ENCODE results near the gene IPO4.

IPO4 gene

GRCh38 chr14:24156840-24157239 lies 31.8 kb downstream of the IPO4 start:
- no peak for TF ChIP-seq EP300 (IDR thresholded peaks at IDR 0.05; ENCODE audit: borderline replicate concordance)
- no peak for TF ChIP-seq MAX (IDR thresholded peaks at IDR 0.05)
- no peak for TF ChIP-seq TEAD4 (IDR thresholded peaks at IDR 0.05)
- TF ChIP-seq CREB1 (IDR thresholded peaks at IDR 0.05; ENCODE audit: low read depth): no peak

- TF ChIP-seq FOXM1 (IDR thresholded peaks at IDR 0.05; ENCODE audit: borderline replicate concordance, low read depth) (no peak), NFIC (IDR thresholded peaks at IDR 0.05) (no peak), TEAD4 (IDR thresholded peaks at IDR 0.05) (no peak), EP300 (IDR thresholded peaks at IDR 0.05; ENCODE audit: borderline replicate concordance) (no peak), USF1 (IDR thresholded peaks at IDR 0.05) (no peak), CEBPB (IDR thresholded peaks at IDR 0.05) (no peak), EGR1 (IDR thresholded peaks at IDR 0.05) (no peak), TCF12 (IDR thresholded peaks at IDR 0.05; ENCODE audit: low read depth) (no peak), MAX (IDR thresholded peaks at IDR 0.05) (no peak)
These were observed 33.5 kb downstream of the IPO4 start for GRCh38 chr14:24155100-24155499.

GRCh38 chr14:24151404-24152080 lies 37.1 kb downstream of the IPO4 start:
- TF ChIP-seq YY1 (IDR thresholded peaks at IDR 0.05; ENCODE audit: low read depth) (no peak), REST (IDR thresholded peaks at IDR 0.05; ENCODE audit: low read depth) (no peak), MAX (IDR thresholded peaks at IDR 0.05) (no peak), TCF12 (IDR thresholded peaks at IDR 0.05; ENCODE audit: low read depth) (no peak), CEBPB (IDR thresholded peaks at IDR 0.05) (no peak), ZBTB7A (IDR thresholded peaks at IDR 0.05; ENCODE audit: low read depth) (no peak), TAF1 (IDR thresholded peaks at IDR 0.05; ENCODE audit: low read depth) (no peak), NFIC (IDR thresholded peaks at IDR 0.05) (no peak), RAD21 (IDR thresholded peaks at IDR 0.05; ENCODE audit: low read depth) (no peak), USF1 (IDR thresholded peaks at IDR 0.05) (no peak), CREB1 (IDR thresholded peaks at IDR 0.05; ENCODE audit: low read depth) (no peak), EGR1 (IDR thresholded peaks at IDR 0.05) (no peak), EP300 (IDR thresholded peaks at IDR 0.05; ENCODE audit: borderline replicate concordance) (no peak), TEAD4 (IDR thresholded peaks at IDR 0.05) (no peak), FOXM1 (IDR thresholded peaks at IDR 0.05; ENCODE audit: borderline replicate concordance, low read depth) (no peak)

- no peak for TF ChIP-seq NFIC (IDR thresholded peaks at IDR 0.05)
- TF ChIP-seq EGR1 (IDR thresholded peaks at IDR 0.05): no peak
- TF ChIP-seq TCF12 (IDR thresholded peaks at IDR 0.05; ENCODE audit: low read depth): no peak
- no peak for TF ChIP-seq CEBPB (IDR thresholded peaks at IDR 0.05)
- no peak for TF ChIP-seq TAF1 (IDR thresholded peaks at IDR 0.05; ENCODE audit: low read depth)
- TF ChIP-seq FOXM1 (IDR thresholded peaks at IDR 0.05; ENCODE audit: borderline replicate concordance, low read depth): no peak
- TF ChIP-seq CREB1 (IDR thresholded peaks at IDR 0.05; ENCODE audit: low read depth): no peak
These were observed 37.6 kb downstream of the IPO4 start for GRCh38 chr14:24150993-24151392.

- no peak for TF ChIP-seq EP300 (IDR thresholded peaks at IDR 0.05; ENCODE audit: borderline replicate concordance)
- TF ChIP-seq CEBPB (IDR thresholded peaks at IDR 0.05): no peak
- no peak for TF ChIP-seq FOXM1 (IDR thresholded peaks at IDR 0.05; ENCODE audit: borderline replicate concordance, low read depth)
- TF ChIP-seq CREB1 (IDR thresholded peaks at IDR 0.05; ENCODE audit: low read depth): no peak
- no peak for TF ChIP-seq NFIC (IDR thresholded peaks at IDR 0.05)
- TF ChIP-seq EGR1 (IDR thresholded peaks at IDR 0.05): no peak
- no peak for TF ChIP-seq USF1 (IDR thresholded peaks at IDR 0.05)
- no peak for TF ChIP-seq REST (IDR thresholded peaks at IDR 0.05; ENCODE audit: low read depth)
- no peak for TF ChIP-seq MAX (IDR thresholded peaks at IDR 0.05)
- TF ChIP-seq RAD21 (IDR thresholded peaks at IDR 0.05; ENCODE audit: low read depth): no peak
- TF ChIP-seq TEAD4 (IDR thresholded peaks at IDR 0.05): no peak
- no peak for TF ChIP-seq TCF12 (IDR thresholded peaks at IDR 0.05; ENCODE audit: low read depth)
- TF ChIP-seq YY1 (IDR thresholded peaks at IDR 0.05; ENCODE audit: low read depth): no peak
- TF ChIP-seq ZBTB7A (IDR thresholded peaks at IDR 0.05; ENCODE audit: low read depth): no peak
- no peak for TF ChIP-seq TAF1 (IDR thresholded peaks at IDR 0.05; ENCODE audit: low read depth)
These were observed 38.0 kb downstream of the IPO4 start for GRCh38 chr14:24150567-24150966.
